ENCODE measurements around the gene C12orf56.
"Not testable (repeated sequence)": the region's sequence is repeated elsewhere in the genome, so short reads cannot be mapped to it uniquely, and the experiment has no call there.

Gene C12orf56

DNA sequence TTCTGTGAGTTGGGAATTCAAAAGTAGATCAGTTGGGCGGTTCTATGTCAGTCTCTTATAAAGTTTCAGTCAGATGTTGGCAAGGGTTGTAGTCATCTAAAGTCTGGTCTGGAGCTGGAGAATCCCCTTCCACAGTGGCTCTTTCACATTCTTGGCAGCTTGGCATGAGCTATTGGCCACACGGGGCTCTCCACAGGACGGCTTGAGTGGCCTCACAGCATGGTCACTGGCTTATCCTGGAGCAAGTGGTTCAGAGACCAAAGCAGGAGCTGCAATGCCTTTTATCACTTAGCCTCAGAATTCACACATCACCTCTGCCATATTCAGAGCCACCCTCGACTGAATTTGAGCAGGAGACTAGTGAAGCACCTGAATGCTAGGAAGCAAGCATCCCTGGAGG is 161.3 kb downstream of the C12orf56 start:
- DNase-seq, result no peak

DNA sequence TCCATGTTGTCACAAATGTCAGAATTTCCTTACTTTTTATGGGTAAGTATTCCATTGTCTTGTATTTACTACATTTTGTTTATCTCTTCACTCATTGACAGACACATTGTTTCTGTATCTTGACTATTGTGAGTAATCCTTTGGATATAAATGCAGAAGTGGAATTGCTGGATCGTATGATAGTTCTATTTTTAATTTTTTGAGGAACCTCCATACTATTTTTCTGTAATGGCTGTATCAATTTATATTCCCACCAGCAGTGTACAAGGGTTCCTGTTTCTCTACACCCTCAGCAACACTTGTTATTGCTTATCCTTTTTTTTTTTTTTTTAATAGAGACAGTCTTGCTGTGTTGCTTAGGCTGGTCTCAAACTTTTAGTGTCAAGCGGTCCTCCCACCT is 164.9 kb downstream of the C12orf56 start:
- DNase-seq, result no peak

- peak; percentile 91 for DNase-seq
Measured at GRCh38 chr12:64222009-64222765, 168.4 kb downstream of the C12orf56 start, which contains the start of gene KICS2. Gene KICS2 (minus strand): TSS chr12:64222296. CDS start chr12:64222237, 59 bp downstream.

DNA sequence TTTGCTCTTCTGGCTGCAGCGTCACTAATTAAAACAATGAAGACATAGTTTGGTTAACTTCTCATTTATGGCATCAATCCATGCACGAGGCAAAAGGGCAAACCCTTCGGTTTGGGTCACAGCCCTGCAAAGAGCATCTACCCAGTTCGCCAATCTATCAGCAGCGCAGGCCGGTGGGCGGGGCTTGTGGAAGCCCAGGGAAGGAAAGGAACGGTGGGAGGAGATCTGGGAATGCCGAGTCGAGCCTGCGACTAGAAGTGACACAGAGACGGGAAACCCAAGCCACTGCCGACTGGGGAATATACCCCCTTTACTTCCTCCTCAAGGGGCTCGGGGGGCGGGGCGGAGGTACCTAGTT is 168.9 kb downstream of the C12orf56 start:
- DNase-seq, result peak; percentile 63

DNA sequence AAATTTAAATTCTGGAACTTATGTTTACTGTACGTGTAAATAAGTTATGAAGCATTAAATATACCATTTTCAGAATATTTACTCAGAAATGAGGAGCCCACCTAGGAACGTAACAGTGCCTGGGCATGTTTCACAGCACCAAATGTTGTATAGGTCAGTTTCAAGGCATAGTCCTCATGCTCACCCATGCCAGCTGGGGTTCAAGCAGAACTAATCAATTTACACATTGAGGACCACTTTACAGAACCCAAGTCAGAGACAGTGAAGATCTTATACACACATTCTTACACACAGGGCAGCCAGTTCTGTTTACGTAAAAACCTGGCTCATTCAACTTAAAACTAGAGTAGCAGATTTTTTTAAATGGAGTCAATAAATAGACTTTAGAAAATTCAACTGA is 170.5 kb downstream of the C12orf56 start:
- DNase-seq, result no peak

DNA sequence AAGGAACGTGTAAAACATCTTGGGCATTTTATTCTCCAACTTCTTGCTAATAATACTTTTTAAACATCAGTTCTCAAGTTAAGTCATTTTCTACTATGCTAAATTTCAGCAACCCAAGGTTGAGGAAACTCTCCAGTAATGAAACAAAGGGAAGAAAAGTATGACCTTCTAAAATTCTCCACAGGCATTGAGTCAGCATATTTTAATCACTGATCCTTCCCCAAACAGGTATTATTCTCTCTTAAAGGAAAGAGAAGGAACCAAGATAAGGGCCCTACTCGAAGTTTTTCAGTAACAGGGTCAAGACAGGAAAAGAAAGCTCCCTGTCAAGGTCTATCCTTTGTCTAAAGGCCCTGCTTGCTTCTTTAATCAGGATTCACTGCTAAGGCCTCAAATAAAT is 171.4 kb downstream of the C12orf56 start:
- no peak for DNase-seq

DNA sequence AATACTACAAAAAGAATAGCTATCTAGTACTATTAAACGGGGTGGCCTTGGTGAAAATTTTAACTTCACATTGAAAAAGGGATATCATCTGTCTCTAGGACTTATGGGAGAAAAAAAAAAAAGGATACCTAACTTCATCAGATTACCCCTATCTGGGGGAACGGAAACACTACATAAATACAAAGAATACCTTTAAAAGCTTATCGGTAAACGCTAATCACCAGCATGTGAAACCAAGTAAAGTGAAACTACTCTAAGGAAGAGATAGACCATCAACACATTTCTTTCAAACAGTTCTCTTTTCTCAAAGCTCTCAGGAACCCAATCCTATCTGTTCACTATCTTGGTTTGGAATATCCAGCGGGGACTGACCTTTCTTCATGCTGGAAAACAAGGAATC is 172.0 kb downstream of the C12orf56 start:
- DNase-seq, result peak; percentile 15

DNA sequence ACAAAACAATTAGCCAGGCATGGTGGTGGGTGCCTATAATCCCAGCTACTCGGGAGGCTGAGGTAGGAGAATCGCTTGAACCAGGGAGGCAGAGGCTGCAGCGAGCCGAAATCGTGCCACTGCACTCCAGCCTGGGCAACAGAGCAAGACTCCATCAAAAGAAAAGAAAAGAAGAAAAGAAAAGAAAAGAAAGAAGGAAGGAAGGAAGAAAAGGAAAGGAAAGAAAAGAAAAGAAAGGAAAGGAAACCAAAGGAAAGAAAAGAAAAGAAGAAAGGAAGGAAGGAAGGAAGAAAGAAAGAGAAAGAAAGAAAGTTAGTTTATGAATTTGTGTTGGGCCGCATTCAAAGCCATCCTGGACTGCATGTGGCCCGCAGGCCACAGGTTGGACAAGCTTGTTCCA is 172.9 kb downstream of the C12orf56 start:
- DNase-seq, result not testable (repeated sequence)

- DNase-seq, result no peak
Measured at GRCh38 chr12:64216239-64216638, 174.3 kb downstream of the C12orf56 start.

All from CD4-positive, alpha-beta T cell treated with Interleukin-10 for 1 hour (primary cell).